Panc1 (cell line): ENCODE results near the gene SESN1.

Experiments used
- SIN3A ChIP-seq: IDR thresholded peaks from 2 replicates; pipeline ENCODE4 v1.6.1; 2012; ENCODE audit warnings: low read depth, mild to moderate bottlenecking, low read length, moderate library complexity, borderline replicate concordance; ENCODE audit not compliant: insufficient read depth
- TCF7L2 ChIP-seq: IDR thresholded peaks from 2 replicates; pipeline ENCODE4 v1.6.1; 2011; ENCODE audit warnings: mild to moderate bottlenecking, low read depth, low read length, inconsistent platforms
- TF ChIP-seq, protein P1 (sequence below): fragments of 450-650 bp; IDR thresholded peaks from 2 replicates; pipeline ENCODE4 v1.5.1; 2017; ENCODE audit warnings: mild to moderate bottlenecking

DNA sequence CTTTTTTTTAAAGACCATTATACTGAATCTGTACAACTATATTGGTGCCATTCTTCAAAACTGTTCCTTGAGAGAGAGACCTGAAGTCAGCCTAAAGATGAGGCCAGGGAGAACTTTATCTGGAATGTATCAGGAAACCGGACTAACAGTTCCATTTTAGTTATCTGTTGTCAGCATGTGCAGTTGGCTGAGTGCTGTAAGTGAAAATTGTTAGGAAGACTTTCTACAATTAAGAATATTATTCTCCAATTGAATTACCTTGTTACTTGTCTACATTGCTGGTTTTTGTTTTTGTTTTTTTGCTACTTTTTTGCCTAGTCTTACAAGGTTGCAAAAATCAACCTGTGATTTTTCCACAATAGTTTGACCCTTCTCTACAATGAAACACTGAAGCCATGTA lies 8.1 kb upstream of the SESN1 start:
- TF ChIP-seq, protein P1, sequence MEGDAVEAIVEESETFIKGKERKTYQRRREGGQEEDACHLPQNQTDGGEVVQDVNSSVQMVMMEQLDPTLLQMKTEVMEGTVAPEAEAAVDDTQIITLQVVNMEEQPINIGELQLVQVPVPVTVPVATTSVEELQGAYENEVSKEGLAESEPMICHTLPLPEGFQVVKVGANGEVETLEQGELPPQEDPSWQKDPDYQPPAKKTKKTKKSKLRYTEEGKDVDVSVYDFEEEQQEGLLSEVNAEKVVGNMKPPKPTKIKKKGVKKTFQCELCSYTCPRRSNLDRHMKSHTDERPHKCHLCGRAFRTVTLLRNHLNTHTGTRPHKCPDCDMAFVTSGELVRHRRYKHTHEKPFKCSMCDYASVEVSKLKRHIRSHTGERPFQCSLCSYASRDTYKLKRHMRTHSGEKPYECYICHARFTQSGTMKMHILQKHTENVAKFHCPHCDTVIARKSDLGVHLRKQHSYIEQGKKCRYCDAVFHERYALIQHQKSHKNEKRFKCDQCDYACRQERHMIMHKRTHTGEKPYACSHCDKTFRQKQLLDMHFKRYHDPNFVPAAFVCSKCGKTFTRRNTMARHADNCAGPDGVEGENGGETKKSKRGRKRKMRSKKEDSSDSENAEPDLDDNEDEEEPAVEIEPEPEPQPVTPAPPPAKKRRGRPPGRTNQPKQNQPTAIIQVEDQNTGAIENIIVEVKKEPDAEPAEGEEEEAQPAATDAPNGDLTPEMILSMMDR, result no peak
- no peak for TF ChIP-seq TCF7L2
- no peak for TF ChIP-seq SIN3A
